GM19240 (cell line): ENCODE results near the gene TESK2.
"Not testable (repeated sequence)": the region's sequence is repeated elsewhere in the genome, so short reads cannot be mapped to it uniquely, and the experiment has no call there.

Experiments used
- DNase-seq: peaks from one replicate; pipeline ENCODE4 v3.0.0; 2011; ENCODE audit warnings: low spot score; ENCODE audit not compliant: insufficient read length

Gene TESK2

DNA sequence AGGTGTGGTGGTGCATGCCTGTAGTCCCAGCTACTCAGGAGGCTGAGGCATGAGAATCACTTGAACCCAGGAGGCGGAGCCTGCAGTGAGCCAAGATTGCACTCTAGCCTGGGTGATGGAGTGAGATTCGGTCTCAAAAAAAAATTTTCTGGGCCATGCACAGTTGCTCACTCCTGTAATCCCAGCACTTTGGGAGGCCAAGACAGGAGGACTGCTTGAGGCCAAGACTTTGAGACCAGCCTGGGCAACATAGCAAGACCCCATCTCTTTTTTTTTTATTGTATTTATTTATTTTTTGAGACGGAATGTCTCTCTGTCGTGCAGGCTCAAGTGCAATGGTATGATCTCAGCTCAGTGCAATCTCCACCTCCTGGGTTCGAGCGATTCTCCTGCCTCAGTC, 16.8 kb downstream of the TESK2 start:
- DNase-seq, result not testable (repeated sequence)

DNA sequence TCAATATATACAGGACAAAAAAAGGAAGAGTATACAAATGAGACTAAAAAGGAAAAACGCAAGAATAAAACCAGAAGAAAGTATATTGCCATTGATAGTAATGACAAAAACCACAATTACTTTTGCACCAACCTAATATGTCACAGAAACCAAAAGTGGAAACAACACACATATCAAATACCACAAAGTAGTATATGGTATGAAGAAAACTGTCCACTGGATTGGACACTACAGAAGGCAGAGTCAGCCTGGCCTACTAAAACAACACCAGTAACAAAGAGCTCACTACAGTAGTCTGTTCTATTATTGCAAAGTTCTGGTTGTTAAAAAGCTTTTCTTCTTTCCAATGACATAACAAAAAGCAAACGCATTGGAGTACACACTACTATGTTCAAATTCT, 17.7 kb downstream of the TESK2 start:
- no peak for DNase-seq

DNA sequence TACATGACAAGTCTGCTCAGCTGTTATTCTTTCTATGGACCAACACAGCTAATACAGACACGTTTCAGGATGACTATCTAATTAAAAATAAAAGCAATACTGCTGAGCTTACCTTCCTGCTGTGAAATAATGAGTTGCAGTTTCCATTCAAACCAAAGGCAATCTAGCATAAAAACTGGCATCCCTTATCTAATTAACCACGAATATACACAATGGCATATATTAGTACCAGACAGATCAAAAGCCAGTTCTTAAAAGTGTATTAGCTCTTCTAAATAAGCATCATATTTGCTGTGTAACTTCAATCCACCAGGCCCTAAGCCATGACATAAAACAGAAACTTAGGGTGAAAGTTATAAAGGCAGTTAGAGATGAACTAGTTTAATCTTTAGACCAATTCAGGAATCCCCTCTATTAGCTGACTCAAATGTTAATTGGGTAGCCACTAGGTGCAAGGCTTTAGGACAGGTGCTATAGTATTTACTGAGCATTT, 20.6 kb downstream of the TESK2 start:
- no peak for DNase-seq

DNA sequence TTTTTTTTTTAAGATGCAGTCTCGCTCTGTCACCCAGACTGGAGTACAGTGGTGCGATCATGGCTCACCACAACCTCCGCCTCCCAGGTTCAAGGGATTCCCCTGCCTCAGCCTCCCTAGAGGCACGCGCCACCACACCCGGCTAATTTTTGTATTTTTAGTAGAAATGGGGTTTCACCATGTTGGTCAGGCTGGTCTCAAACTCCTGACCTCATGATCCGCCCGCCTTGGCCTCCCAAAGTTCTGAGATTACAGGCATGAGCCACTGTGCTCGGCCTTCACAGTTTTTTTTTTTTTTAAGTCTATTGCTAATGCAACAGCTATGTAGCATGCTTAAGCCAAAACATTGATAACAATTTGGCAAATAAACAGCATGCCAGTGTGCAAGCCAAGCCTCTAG, 23.6 kb downstream of the TESK2 start:
- DNase-seq, result not testable (repeated sequence)

DNA sequence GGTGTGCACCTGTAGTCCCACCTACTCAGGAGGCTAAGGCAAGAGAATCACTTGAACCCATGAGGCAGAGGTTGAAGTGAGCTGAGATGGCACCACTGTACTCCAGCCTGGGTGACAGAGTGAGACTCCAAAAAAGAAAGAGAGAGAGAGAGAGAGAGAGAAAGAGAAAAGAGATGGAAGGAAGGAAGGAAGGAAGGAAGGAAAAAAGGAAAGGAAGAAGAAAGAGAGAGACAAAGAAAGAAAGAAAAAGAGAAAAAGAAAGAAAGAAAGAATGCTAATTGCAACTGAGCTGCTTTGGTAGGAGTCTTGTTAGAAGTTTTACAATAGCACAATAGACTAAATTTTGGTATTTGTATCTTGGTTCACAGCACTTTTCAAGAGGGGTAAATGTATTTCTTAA, 25.7 kb downstream of the TESK2 start:
- DNase-seq, result no peak

DNA sequence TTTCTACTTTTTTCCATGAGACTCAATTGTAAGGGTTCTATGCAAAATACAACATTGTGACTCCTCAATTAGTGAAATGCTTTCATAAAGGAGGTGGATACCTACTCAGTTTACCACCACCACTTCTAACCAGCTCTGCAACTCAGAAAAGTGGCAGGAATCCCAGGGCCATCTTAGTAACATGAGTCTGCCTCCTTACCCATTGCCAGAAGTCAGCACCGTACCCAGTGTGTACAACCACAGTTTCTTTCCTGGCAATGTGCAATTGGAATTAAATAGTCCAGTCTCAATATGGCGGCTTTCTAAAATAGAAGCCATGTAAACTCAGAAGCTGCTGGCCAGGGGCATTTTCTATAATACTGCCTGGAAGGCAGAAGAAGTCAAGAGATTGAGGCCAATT, 32.1 kb downstream of the TESK2 start:
- DNase-seq, result no peak

DNA sequence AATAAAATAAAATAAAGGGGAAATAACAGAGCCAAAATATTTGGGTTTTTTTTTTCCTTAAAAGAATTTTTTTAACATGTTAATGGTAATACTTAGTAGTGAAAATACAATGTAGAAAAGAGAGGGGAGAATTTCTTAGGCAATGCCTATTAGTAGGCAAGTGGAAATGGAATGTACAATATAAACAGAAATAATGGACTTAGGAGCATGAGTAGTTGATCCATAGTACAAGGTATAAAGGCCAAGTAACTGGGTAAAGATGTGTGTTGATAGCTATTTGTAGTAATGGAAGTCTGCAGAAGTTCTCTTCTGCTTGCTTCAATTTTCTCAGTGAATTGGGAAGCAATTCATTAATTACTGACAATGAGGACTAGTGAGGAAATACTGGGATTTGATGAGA, 34.4 kb downstream of the TESK2 start:
- DNase-seq, result no peak

DNA sequence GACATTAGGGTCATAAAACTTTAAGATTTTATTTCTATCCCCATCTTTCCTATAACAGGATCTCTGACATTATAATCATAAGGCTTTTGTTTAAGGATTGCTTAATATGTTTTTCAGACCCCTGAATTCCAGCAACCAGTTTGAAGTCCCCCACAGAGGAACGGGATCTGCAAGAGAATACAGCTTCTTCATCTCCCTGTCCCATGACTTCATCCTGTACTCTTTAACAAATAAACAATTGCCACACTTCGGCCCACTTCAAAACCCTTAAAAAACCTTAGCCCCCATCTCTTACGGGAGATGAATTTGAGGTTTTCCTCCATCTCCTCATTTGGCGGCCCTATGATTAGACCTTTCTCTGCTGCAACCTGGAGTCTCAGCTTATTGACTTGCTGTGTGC, 35.8 kb downstream of the TESK2 start:
- DNase-seq, result no peak

DNA sequence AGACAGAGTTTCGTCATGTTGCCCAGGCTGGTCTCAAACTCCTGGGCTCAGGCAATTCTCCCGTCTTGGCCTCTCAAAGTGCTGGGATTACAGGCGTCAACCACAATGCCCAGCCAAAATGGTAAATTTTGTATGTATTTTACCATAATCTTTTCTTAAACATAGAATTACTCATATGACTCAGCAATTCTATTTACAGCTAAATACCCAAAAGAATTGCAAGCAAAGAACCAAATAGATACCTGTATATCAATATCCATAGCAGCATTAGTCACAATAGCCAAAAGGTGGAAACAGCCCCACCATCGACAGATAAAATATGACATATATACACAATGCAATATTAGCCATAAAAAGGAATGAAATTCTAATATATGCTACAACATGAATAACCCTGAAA, 36.5 kb downstream of the TESK2 start:
- no peak for DNase-seq

DNA sequence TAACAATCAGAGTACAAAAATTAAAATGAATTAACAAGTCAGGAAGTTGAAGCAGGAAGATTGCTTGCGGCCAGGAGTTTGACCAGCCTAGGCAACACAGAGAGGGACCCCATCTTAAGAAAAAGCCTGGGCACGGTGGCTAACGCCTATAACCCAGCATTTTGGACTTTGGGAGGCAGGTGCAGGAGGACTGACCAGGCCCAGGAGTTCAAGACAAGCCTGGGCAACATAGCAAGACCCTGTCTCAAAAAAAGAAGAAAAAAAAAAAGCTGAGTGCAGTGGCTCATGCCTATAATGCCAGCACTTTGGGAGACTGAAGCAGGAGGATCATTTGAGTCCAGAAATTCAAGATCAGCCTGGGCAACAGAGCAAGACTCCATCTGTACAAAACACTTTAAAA, 38.5 kb downstream of the TESK2 start:
- no peak for DNase-seq

DNA sequence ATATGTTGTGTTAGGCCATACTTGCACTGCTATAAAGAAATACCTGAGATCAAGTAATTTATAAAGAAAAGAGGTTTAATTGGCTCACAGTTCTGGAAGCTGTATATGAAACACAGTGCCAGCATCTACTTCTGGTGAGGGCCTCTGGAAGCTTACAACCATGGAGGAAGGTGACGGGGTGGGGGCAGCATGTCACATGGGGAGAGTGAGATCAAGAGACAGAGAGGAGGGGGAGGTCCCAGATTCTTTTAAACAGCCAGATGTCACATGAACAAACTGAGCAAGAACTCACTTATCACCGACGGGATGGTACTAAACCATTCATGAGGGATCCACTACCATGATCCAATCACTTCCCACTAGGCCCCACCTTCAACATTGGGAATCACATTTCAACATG, 42.6 kb downstream of the TESK2 start:
- no peak for DNase-seq

DNA sequence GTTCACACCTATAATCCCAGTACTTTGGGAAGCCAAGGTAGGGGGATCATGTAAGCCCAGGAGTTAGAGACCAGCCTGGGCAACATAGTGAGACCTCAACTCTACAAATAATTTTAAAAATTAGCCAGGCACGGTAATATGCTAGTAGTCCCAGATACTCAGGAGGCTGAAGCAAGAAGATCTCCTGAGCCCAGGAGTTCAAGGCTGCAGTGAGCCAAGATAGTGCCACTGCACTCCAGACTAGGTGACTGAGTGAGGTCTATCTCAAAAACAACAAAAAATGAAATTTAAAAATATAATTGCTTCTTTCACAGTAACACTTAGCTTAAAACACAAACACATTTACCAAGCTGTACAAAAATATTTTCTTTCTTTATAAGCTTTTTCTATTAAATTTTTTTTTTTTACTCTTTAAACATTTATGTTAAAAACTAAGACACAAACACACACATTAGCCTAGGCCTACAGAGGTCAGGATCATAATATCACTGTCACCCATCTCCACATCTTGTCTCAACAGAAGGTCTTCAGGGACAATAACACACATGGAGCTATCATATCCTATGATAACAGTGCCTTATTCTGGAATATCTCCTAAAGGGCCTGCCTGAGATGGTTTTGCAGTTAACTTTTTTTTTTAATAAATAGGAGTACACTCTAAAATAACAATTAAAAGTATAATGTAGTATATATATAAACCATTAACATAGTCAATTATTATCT, 43.9 kb downstream of the TESK2 start:
- no peak for DNase-seq

DNA sequence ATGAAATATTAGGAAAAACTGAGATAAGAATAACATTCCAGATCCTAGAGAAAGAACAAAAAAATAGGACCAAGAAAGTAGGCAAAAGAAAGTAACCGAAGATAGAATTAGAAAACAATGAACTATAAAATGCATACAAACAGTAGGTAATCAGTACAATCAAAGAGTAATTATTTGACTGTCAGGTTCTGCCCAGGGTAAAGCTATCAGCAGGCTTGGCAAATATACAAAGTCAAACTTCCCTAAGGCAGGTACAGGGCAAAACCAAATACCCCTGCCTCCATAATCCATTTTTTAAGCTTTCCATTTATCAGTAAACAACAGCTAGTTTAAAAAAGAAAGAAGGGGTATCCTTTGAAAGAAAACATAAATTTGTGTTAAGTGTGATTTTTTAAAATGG, 44.4 kb downstream of the TESK2 start:
- DNase-seq, result no peak

DNA sequence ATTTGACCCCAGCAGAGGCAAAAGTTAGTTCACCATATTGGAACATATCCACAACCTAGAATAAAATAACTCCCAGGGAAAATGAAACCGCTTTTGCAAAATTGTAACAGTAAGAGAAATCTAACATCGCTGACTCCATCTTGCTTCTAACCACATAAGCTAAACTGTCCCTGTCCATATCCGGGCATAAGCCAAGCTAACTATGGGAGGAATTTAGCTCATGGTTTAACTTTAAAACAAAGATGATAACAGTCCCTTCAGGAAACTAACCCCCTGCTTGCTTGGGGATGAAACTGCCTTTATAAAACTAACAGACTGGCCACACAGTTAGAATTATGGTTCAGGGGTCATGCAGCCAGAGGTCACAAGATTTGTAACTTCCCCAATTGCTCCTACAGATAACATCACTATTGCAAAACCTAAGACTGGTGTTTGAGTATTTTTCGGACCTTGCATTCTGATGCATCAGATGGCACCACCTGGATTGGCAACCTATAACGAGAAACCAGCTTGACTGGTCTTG, 46.3 kb downstream of the TESK2 start:
- no peak for DNase-seq

DNA sequence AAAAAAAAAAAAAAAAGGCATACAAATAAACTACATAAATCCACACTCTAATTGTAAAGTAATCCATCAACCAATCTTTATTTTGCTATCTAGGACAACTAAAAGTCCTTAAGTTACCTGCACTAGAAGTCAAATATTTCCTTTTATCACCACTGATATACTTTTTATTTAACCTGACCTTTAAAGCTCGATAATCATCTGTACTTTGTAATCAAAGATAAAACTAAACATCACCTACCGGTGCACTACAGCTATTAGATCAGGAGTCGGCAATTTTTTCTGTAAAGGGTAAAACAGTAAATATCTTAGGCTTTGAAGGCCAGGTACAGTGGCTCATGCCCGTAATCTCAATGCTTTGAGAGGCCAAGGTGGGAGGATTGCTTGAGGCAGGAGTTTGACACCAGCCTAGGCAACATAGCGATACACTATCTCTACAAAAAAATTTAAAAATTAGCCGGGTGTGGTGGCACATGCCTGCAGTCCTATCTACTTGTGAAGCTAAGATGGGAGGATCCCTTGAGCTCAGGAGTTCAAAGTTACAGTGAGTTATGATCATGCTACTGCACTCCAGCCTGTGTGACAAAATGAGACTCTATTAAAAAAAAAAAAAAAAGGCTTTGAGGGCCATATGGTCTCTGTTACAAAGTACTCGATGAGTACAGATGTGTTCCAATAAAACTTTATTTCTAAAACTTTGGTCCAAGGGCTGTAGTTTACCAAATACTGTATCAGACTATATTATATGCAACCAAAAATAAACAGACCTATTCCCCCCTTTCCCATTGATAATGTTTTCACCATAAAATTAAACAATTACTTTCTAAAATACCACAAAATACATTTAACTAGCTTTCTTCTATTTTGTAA, 47.1 kb downstream of the TESK2 start:
- no peak for DNase-seq

DNA sequence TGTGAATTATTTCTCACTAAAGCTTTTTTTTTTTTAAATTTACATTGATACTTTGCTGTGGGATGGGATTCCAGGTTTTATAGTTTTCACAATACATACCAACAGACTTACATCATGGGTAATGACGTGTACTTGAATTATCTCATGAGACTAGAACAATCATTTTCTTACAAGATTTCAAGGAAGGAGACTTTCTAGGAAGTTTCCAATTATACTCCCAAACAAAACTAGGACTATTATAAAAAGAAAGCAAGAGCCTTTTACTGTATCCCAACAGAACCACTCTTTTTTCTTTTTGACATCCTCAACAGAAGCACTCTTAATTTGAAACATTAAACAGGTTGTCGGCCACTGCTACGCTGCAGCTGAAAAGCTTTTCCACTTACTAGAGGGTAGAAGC, 48.7 kb downstream of the TESK2 start:
- DNase-seq, result no peak

DNA sequence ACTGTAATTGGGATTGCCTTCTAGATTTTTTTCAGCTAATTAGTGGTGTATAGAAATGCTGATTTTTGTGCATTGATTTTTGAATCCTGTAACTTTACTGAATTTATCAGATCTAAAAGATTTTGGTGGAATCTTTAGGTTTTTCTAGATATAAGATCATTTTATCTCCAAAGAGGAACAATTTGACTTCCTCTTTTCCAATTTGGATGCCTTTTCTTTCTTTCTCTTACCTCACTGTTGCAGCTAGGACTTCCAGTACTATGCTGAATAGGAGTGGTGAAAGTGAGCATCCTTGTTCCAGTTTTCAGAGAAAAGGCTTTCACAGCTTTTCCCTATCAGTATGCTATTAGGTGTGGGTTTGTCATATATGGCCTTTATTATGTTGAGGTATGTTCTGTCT, 53.6 kb downstream of the TESK2 start:
- no peak for DNase-seq

DNA sequence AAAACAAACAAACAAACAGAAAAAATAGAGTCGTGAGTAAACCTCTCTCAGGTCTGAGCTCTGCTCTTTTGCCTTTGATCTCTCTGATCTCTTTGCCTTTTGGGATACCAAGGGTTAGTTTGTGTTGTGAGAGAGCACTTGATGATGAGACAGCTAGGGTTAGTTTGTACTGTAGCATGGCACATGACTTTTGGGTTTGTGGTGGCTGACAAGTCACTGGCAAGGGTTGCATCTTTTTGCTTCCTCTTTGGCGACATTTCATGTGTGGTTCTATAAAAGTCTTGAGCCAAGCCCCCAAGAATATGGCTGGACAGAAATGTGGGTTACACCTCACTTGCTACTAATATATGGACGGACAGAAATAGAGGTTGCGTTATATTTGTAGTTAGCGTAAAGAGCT, 60.5 kb downstream of the TESK2 start:
- DNase-seq, result no peak

DNA sequence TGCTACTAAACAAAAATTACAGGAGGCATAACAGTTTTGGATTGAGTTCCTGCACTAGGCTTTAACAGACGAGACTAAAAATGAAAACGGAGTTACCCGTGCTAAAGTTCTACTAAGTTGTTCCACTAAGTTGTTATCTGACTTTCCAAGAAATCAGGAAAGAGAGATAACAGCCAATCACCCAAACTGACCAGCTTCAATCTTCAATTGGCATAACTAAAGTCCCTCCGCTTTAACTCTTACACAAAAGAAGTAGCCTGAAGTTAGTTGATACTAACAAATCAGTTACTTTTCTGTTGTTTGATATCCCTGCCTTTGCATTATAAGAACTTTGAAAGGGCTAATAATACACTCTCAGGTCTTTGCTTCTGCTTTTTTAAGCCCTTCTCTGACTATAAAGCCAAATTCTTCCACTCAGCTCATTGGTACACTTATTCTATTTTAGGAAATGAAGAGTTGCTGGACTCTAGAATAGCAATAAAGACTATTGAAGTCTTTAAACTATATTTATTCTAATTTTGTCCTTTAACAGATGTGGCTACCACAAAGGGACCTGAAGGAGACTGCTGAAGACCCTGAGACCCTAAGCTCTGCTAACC, 61.3 kb downstream of the TESK2 start:
- DNase-seq, result no peak

DNA sequence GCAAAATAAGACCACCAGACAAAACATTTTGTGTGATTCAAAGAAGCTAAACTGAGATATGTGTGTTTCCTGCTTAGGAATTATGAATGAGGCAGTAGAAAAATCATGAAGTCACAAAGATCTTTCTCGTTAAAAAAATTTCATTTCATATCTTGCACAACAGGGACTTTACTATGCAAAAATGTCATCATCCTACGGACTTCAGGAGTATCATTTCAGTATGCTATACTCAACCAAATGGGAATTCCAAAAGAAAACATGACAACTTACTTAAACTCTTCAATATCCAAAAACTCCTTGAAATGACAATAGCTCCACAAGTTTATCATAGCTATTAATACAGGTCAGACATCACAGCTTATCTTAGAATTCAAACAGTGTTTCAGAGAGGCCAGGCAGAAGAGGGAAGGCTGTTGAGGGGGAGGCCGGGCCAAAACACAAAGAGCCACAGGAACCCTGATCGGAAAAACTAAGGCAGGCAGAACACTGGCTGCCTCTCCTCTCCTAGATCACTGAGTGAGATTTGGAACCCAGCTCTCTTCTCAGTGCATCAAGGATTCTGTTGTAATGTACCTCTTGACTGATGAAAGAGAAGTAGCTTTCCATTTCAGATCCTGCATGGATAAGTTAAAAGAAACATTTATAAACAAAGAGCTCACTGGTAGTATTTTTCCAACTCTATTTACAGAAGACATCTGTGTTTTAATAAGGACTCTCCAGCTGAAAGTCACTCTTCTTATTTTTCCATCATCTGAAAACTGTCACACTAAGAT, 66.9 kb downstream of the TESK2 start:
- DNase-seq, result no peak

DNA sequence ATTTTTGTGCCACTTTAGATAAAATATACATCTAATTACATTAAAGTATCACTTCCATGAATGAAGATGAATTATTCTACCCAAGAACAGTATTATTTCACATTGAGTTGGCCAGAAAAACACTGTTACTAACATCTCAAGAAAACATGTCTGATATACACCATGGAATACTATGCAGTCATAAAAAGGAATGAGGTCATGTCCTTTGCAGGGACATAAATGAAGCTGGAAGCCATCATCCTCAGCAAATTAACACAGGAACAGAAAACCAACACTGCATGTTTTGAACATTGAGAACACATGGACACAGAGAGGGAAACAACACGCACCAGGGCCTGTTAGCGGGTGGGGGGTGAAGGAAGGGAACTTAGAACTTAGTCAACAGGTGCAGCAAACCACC, 69.0 kb downstream of the TESK2 start:
- no peak for DNase-seq
